Cortex of kidney (tissue), 1 donor: ENCODE data around the gene CDKAL1.
"Not testable (repeated sequence)": the region's sequence is repeated elsewhere in the genome, so short reads cannot be mapped to it uniquely, and the experiment has no call there.

ENCODE experiments used
- DNase-seq: peaks from one replicate; lab custom pipeline; 2025; lab: John Stamatoyannopoulos, UW

CDKAL1 gene

DNA sequence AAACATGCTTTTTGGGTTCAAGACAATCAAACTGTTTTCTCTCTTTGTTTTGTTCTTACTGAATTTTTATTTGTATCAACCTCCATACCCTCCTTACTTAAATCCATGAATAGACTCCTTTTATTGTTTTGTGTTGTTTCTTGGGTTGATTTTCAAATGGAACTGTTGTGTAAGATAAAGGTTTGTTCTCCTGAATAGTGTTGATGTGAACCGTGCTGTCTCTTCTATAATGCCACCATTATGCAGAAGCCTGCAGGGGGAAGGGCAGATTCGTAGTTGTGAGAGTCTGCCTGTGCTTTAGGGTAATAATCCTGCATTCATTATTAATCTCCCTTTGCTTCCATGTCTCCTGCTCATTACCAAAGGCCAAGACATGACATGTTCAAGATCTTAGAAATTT is 105.9 kb downstream of the CDKAL1 start:
- no peak for DNase-seq

DNA sequence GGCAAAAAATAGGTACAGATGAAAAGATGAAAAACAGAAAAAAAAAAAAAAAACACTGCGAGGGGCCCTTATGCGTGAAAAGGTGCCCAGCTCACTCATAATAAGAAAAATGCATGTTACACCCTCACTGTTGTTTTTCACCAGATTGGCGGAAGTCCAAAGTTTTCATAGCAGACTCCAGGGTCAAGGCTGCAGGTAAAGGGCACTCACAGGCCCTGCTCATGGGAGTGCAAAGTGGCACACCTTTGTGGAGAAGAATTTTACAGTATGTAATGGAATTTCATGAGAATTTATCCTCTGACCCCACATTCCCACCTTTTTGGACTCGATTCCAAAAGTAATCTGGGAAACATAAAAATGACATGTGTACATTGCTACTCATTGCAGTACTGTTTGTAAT is 108.2 kb downstream of the CDKAL1 start:
- DNase-seq: no peak

DNA sequence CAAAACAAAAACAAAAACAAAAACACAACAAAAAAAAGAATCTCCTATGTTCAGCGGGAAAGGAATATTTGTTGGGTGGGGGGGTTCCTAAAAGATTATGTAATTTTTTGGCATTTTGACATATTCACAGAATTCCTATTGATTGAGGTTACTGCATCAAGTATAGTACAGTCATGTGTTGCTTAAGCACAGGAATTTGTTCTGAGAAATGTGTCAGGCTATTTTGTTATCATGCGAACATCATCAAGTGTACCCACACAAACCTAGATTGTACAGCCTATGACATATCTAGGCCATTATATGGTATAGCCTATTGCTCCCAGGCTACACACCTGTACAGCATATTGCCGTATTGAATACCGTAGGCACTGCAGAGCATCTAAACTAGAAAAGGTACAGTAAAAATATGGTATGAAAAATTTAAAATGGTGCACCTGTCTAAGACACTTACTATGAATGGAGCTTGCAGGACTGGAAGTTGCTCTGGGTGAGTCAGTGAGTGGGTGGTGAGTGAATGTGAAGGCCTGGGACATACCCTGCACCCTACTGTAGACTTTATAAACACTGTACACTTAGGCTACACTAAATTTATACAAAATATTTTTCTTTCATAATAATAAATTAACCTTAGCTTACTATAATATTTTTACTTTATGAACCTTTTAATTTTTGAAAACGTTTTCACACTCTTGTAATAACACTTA is 110.6 kb downstream of the CDKAL1 start:
- no peak for DNase-seq

DNA sequence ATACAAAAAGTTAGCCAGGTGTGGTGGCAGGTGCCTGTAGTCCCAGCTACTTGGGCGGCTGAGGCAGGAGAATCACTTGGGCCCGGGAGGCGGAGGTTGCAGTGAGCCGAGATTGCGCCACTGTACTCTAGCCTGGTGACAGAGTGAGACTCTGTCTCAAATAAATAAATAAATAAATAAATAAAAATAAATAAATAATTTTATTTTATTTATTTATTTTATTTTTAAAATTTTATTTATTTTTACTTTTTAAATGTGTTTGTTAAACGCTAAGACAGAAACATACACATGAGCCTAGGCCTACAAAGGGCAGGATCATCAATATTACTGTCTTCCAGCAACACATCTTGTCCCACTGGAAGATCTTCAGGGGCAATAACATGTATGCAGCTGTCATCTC is 111.3 kb downstream of the CDKAL1 start:
- not testable (repeated sequence) for DNase-seq

DNA sequence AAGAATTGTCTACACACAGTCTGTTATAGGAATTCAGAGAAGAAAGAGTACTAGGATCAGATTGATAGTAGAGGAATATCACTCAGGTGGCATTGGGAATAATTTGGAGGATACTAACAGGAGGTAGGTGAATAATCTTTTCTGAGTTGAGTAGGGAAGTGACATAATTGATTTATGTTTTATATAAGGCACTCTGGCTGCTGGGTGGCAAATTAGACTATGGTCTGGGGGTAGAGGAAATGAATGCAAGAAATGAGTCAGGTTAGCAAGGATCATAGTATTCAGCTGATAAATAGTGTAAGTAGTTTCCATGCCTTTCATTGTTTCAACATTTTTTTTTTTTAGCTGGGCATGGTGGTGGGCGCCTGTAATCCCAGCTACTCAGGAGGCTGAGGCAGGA is 113.3 kb downstream of the CDKAL1 start:
- no peak for DNase-seq

DNA sequence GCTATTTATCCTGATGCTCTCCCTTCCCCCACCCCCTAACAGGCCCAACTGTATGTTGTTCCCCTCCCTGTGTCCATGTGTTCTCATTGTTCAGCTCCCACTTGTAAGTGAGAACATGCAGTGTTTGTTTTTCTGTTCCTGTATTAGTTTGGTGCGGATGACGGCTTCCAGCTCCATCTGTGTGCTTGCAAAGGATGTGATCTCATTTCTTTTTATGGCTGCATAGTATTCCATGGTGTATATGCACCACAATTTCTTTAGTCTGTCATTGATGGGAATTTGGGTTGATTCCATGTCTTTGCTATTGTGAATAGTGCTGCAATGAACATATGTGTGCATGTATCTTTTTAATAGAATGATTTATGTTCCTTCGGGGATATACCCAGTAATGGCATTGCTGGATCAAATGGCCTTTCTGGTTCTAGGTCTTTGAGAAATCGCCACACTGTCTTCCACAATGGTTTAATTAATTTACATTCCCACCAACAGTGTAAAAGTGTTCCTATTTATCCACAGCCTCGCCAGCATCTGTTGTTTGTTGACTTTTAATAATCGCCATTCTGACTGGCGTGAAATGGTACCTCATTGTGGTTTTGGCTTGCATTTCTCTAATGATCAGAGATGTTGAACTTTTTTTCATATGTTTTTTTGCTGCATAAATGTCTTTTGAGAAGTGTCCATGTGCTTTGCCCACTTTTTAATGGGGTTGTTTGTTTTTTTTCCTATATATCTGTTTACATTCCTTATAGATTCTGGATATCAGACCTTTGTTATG is 115.6 kb downstream of the CDKAL1 start:
- DNase-seq: not testable (repeated sequence)

DNA sequence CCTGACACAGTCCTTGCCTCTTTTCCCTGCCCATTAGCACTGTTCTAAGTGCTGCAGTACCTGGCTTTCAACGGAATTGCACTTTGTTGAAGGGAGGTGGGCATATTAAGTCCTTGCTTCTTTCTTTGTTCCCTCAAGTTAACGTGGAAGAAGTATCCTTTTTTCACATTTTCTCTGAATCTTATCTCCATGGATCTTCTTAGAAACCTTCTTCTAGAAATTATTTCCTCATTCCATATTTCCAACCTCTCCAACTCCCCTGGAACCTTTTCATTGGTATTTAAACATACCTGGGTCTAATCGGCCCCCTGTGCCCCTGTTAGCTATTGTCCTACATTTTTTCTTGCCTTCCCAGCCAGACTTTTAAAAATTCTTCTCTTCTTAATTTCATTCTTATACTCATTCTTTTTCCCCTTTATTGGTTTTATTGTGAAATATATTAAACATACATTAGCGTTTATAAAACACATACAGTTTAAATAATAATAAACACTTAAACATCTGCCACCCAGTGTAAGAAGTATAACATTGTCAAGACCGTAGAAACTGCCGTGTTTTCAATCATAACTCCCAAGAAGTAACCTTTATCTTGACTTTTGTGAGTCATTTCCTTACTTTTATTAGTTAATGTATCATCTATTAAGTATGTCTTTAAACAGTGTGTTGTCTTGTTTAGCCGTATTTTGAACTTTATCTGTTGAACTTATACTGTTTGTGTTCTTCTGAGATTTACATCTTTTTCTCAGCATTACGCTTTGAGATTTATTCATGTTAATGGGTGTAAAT is 118.2 kb downstream of the CDKAL1 start:
- no peak for DNase-seq

DNA sequence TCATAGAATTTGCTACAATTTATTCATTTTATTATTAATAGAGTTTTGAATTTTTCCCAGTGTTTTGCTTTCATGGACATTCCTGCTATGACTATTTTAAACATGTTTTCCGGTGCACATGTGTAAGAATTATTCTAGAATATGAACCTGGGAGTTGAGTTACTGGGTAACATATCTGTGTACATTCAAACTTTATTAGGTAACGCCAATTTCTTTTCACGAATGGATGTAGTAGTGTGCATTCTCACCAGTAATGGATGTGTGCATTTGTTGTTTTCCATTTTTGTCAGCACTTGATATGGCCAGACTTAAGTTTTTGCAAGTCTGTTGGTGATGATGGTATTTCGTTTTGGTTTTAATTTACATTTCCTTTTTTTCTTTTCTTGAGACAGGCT is 118.8 kb downstream of the CDKAL1 start:
- DNase-seq: no peak

DNA sequence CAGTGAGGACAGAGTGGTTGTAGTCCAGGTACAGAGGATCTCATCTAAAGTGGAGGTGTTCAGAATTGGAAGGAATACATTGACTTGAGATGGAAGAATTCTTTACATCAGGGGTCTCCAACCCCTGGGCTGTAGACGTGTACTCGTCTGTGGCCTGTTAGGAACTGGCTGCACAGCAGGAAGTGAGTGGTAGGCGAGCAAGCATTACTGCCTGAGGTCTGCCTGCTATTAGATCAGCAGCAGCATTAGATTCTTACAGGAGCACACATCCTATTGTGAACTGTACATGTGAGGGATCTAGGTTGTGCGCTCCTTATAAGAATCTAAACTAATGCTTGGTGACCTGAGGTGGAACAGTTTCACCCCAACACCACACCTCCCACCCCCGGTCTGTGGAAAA is 121.1 kb downstream of the CDKAL1 start:
- no peak for DNase-seq

DNA sequence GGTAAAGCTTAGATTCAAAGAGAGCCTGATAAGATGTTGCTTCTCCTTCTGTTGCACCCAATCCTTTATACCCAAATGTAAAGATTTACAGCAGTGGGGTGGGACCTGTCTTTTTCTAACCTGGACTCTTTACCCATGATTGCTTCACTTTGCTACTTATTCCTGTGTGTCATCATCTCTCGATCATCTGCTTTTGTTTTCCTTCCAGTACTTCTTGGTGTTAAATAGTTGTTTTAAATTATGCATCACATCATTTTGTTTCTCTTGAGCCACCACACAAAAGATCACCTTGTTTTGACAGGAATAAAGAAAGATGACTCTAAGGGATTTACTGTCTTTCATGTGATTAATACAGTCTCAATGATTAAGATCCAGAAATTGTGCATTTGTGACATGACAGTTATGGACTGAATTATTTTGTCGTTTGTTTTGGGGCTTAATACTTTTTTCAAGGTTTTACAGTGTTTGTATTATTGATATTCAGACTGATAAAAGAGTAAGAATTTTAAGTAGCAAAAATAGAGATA is 123.1 kb downstream of the CDKAL1 start:
- DNase-seq: no peak

DNA sequence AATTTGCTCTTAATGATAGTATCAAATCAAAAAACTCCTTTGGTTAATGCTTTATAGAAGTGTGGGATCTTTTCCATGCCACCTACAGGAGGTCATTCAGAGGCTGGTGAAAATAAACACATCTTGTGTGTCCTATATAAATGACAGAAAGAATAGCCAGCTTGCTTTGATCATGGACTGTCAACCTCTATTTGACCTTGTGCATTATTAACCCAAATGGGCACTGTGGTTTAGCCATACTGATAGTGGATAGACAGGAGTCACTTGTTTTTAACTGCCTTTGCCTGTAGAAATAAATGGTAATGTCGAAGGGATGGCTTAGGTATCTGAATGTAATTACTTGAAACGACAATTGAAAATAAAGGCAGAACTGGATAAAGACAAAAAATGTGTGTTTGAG is 123.8 kb downstream of the CDKAL1 start:
- no peak for DNase-seq

DNA sequence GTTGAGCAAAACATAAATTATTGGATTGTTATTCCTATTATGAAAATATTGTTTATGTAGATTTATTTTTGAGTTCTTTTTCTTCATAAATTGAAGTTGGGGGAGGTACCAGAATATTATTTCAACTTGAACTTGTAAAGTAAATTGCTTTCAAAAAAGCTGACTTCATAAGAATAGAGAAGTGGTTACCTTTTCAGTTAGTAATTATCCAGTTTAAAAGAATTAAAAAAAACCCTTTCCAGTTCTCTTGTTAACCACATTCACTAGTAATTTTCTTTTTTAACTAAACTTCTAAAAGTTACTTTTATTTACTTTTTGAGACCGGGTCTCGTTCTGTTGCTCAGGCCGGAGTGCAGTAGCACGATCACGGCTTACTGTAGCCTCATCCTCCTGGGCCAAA is 124.3 kb downstream of the CDKAL1 start:
- DNase-seq: no peak

DNA sequence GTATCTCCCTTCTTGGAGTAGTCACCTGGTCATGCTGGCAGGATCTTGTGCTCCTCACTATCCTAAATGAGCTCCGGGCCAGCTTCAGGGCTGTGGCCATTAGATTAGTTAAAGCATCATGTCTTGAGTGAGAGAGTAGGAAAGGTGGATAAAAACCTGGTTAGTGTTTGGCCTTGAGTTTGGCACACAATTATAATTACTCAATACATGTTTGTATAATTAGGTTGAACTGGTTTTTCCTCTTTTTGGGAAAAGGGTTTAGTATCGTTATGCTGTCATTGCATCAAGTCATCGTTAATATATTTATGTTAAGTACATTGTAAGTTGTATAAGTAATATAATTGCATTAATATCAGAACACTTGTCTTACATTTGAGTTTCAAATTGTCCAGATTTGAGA is 126.3 kb downstream of the CDKAL1 start:
- no peak for DNase-seq

DNA sequence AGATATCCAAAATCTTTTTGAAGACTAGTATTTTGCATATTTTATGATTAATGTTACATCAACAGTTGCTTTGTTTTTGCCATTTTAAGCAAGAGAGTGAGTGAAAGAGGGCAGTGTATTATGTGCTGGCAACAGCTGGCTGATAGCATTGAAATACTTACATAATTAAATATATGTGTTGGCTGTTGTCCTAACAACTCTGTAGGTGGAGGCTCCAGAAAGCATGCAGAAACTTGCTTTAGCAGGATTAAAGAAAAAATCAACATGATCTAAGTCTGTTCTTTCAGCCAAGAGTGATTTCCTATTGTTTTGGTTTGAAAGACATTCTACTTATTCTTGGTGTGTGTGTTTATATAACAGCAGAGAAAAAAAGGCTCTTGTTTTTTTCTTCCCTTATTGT is 127.5 kb downstream of the CDKAL1 start:
- DNase-seq: no peak

DNA sequence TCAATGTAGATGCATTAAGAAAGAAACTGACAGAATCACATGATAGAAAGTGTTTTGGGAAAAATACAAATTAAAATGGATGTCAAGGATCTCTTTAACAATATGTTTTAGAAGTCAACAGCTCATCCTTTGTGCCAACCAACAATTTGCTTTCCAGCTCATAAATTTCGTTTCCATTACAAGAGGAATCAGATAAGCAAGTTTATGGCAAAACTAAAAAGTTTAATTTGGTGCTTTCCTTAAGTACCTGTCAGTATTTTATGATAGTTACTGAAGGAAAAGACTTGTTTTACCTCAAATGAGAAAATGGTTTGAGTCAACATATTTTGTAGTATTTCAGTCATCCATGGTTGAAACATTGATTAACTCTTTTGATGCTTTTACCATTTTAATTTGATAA is 130.0 kb downstream of the CDKAL1 start:
- DNase-seq: no peak

DNA sequence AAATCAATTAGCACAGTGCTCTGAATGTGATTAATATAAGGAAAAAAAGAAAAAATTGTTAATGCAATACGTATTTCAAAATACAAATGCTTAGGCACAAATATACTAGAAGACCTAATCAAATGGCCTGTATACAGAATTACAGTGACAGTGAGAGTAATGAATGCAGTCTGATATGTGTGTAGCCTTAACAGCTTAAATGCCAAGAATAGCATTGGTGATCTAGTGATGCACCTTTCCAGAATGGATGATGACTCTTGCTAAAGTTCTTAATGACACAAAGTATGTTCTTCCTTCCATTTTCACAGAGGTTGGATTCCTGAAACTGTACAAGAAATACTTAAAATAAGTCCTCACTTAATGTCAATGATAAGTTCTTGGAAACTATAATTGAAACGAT is 131.0 kb downstream of the CDKAL1 start:
- no peak for DNase-seq

DNA sequence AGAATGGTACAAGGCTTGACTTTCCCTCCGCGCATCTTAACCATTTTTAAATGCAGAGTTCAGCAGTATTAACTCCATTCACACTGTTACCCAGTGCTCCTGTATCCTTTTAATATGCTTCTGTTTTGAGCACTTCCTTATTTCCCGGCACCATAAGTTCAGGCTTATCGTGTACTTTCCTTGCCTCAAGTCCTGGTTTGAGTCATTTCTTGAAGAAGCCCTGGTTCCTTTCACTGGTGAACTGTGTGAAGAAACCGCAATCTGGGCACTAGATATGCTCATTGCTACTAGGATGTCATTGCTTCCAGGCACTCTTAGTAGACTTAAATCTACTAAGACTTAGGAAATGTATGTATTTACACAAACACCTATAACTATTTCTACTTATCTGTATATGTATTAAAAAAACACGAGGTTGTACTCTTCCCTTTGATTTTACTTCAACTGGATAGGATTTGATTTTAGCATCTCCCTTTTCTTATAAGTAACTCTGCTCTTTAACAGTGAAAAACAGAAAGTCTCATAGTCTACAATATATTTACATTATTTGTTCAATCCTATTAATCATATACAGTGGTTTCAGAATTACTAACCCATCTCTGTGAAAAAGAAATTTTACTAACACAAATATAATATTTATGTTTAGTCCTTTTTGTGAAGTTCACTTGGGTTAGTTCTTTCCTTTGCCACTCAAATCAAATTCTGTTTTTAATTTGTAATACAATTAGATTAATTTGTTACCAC is 135.5 kb downstream of the CDKAL1 start:
- DNase-seq: no peak

DNA sequence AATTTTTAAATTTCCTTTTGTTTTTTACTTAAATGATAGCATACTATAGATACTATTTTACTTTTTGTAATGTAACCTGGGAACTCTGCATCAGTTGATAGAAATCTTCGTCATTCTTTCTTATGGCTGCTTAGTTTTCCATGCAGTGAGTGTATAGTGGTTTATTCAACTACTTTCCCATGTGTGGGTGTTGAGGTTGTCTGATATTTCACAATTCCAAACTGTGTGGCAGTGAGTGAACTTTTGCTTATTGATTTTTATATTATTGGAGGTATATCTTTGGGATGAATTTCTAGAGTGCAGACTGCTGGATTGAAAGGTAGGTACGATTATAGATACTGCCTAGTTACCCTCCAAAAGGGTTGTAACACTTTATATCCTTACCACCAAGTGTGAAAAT is 136.5 kb downstream of the CDKAL1 start:
- DNase-seq: no peak

DNA sequence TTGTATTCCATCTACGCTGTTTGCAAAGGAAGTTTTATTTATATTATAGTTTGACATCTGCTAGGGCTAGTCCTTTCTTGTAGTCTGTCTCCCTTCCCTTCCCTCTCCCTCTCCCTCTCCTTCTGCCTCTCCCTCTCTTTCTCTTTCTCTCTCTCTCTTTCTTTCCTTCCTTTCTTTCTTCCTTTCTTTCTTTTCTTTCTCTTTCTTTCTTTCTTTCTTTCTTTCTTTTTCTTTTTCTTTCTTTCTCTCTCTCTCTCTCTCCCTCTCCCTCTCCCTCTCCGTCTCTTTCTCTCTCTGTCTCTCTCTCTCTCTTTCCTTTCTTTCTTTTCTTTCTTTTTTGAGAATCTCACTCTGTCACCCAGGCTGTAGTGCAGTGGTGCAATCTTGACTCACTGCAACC is 137.8 kb downstream of the CDKAL1 start:
- DNase-seq: no peak

DNA sequence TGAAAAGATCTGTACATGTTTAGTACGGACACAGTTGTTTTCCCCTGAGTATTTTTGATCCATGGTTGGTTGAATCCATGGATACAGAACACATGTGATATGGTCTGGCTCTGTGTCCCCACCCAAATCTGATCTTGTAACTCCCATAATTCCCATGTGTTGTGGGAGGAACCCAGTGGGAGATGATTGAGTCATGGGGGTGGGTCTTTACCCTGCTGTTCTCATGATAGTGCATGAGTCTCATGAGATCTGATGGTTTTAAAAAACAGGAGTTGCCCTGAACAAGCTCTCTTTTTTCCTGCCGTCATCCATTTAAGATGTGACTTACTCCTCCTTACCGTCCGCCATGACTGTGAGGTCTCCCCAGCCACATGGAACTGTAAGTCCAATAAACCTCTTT is 139.2 kb downstream of the CDKAL1 start:
- DNase-seq: no peak

DNA sequence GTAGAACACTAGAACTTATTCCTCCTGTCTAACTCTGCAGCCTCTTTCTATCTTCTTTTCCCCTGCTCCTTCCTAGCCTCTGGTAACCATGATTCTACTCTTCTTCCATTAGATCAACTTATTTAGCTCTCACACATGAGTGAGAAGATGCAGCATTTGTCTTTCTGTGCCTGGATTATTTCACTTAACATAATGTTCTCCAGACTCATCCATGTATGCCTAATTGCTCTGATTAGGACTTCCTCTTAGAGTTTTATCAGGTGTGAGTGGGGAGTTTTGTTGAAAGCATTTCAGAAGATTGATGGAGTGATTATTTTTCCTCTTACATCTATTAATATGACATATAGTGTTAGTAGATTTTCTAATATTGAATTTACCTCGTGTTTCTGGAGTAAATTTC is 140.4 kb downstream of the CDKAL1 start:
- DNase-seq: no peak

DNA sequence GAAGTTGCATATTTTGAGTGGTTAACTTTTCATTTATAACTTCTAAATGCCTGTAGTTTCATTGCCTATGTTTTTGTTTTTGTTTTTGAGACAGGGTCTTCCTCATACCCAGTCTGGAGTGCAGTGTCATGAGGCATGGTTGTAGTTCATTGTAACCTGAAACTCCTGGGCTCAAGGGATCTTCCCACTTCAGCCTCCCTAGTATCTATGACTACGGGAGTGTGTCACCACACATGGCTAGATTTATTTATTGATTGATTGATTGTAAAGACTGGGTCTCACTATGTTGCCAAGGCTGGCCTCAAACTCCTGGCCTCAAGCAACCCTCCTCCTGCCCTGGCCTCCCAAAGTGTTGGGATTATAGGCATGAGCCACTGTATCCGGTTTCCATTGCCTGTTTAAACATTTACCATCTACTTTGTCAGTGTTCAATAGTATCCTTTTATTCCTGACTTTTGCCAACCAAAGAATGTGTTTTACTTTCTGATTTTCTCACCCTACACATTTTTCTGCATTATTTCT is 144.6 kb downstream of the CDKAL1 start:
- no peak for DNase-seq
